HG03064 (cell line): ENCODE results near the gene FGD3.
"Not testable (repeated sequence)": the region's sequence is repeated elsewhere in the genome, so short reads cannot be mapped to it uniquely, and the experiment has no call there.

Source experiments
- ATAC-seq: cut with Tn5 transposase; IDR thresholded peaks from one replicate; pipeline ENCODE4 v1.9.1; 2021; ENCODE audit warnings: low read depth; ENCODE audit not compliant: unreplicated experiment

Gene FGD3, protein sequence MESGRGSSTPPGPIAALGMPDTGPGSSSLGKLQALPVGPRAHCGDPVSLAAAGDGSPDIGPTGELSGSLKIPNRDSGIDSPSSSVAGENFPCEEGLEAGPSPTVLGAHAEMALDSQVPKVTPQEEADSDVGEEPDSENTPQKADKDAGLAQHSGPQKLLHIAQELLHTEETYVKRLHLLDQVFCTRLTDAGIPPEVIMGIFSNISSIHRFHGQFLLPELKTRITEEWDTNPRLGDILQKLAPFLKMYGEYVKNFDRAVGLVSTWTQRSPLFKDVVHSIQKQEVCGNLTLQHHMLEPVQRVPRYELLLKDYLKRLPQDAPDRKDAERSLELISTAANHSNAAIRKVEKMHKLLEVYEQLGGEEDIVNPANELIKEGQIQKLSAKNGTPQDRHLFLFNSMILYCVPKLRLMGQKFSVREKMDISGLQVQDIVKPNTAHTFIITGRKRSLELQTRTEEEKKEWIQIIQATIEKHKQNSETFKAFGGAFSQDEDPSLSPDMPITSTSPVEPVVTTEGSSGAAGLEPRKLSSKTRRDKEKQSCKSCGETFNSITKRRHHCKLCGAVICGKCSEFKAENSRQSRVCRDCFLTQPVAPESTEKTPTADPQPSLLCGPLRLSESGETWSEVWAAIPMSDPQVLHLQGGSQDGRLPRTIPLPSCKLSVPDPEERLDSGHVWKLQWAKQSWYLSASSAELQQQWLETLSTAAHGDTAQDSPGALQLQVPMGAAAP

DNA sequence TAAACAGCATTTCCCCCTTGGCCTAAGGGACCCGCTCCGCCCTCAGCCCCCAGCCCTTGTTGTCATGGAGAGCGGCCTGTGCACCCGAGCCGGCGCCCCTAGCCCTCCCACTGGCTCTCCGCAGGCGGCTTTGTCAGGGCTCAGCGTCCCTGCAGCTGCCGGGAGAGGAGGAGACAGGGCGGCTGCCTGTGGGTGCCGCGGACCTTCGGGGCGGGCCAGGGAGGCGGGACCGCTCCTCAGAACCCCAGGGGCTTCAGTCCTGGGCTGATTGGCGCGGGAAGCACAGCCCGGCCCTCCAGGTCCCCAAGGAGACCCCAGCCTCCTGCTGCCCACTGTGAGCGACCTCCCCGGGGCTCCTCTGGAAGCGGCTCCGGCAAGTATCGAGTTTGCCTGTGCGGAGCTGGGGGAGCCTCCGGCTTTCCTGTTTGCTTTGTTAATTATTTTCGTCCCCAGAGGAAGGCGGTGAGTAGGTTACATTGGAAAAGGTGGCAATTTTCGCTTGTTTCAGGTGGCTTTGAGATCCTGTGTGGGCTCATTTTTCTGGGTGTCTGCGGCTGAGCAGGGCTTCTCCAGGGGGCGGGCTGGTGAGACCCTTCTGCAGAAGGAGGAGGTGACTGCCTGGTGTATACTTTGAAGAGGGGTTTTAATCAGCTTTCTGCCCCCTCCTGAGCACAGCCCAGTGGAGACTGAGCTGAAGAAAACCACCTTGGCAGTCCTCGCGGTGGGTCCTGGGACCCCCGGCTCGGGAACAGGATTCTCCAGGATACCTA lies at the start of gene FGD3:
Gene FGD3 (plus strand): TSS at position 256 of the 770 bp plus-strand sequence. CDS start 28,734 bp downstream, outside the sequence.
- no peak for ATAC-seq

DNA sequence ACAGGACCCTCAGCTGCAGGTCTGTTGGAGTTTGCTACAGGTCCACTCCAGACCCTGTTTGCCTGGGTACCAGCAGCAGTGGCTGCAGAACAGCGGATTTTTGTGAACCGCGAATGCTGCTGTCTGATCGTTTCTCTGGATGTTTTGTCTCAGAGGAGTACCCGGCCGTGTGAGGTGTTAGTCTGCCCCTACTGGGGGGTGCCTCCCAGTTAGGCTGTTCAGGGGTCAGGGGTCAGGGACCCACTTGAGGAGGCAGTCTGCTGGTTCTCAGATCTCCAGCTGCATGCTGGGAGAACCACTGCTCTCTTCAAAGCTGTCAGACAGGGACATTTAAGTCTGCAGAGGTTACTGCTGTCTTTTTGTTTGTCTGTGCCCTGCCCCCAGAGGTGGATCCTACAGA lies 42.2 kb upstream of the FGD3 start:
- not testable (repeated sequence) for ATAC-seq

DNA sequence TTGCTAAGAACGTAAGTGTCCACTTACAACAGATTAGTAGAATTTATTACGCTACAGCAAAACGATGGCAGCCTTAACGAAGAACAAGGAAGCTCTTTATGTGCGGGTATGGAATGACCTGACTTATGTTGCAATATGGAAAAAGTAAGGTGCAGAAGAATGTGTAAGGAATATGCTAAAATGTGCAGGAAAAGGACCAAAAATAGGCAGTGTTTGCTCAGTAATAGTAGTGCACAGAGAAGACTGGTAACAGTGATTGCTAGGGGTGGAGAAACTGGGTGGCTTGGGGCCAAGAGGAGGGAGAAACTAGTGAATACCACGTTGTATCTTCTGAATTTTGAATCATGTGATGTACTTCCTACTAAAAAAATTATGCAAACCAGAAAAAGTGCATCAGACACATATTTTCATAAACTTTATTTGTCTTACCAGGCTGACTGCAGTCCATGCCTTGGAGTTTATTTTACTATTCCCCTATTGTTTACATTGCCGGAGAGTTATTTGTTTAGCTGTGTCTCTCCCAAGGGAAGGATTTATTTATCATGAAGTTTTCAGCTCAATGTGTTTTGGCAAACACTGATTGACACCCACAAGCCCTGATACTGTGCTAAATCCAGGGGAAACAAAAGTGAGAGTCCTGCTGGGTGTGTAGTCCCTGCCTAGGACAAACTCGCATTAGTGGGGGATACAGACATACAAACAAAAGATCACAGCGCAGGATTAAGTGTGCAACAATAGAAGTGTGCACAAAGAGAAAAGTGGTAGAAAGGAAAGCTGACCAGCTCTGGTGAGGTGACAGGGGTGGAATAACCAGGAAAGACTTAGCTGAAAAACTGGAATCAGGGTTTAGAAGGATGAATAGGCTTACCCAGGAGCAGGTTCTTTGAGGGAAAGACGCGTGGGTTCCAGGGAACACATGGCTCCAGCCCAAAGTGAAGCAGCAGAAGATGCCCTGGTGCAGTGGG lies 35.5 kb upstream of the FGD3 start:
- no peak for ATAC-seq

DNA sequence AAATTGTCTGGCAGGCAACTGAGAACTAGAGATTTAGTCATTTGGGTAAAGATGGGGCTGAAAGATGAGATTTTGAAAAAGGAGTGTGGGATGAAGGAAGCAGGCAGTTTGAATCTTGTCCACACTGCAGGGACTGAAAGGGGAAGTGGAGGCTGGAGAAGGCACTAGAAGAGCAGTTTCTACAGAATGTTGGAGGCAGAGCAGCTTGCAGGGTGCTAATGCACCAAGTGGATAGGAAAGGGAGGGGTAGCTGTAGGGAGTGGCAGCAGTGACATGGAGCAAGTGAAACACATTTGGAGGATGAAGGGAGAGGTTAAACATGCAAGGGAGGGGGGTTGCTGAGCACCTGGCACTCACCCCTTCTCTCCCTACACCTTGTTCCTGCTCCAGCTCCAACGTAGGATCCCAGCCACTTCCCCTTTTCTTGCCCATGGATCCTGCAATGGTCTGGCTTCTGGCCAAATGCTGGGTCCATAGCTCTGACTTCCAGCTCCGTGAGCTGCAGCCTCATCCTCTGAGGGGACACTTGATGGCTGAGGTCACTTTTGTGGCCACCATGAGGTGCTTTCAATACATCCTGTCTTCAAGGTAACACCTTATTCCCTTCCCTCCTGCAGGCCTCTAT lies 30.0 kb upstream of the FGD3 start:
- no peak for ATAC-seq

DNA sequence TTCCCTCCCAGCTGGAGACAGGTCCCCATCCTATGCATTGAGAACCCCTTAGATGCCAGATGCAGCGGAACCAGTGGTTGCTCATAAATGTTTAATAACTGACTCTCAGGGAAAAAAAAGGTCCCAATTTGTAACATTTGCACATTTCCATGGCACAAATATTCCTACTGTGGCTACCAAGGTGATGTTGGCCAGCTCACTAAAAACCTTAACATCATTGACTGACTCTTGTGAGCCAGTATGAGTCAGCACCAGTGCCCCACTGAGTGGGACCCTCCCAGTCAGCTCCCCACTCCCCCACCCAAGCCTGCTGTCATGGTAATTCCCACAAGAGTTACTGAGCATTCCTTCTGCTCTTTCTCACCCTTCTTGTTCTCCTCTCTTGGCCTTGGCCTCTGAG lies 26.9 kb upstream of the FGD3 start:
- no peak for ATAC-seq

DNA sequence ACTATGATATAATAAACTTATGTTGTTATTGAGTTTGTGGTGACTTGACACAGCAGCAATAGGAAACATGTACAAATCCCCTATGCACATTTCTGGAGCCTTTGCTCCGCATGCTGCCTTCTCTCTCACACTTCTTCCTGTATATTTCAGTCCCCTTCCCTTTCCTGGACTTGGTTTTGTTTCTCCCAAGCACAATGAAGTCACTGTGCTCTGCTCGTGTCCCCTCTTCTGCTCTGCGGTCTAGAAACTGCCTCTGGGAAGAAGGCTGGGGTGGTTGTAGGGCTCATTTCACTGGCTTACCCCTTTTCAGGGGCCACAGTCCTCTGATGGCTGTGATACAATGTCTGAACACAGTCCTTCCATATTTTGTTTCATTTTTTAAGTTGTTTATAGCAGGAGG lies 15.7 kb upstream of the FGD3 start:
- no peak for ATAC-seq

DNA sequence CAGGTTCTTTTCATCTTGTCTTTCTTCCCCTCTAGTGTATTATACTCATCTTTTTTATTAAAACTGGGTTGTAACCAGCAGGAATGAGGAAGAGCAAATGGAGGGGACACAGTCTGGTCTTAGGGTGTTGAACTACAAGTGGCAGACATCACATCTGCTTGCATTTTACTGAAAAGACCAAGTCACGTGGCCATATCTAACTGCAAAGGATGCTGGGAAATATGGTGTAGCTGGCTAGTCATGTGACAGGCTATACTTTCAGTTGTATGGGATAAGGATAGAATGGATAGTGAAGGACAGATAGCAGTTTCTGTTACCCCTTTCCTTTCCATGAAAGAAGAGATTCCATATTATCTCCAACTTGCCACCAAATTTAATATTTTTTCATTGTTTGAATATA lies 13.0 kb upstream of the FGD3 start:
- no peak for ATAC-seq

DNA sequence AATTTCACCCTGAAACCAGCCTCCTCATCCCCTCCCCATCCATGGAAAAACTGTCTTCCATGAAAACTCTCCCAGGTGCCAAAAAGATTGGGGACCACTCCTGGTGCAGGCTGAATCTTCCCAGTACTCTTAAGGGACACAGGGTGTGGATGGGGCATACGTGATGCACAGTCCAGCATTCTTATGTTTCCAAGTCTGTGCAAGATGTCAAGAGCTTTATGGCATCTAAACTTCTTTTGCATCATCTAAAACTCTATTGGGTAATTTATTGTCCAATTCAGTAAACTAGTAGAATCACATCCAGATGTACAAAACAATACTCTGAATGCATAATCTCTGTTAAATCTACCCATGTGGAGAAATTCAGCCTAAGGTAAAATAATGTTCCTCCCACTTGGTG lies 9.3 kb upstream of the FGD3 start:
- ATAC-seq = no peak

DNA sequence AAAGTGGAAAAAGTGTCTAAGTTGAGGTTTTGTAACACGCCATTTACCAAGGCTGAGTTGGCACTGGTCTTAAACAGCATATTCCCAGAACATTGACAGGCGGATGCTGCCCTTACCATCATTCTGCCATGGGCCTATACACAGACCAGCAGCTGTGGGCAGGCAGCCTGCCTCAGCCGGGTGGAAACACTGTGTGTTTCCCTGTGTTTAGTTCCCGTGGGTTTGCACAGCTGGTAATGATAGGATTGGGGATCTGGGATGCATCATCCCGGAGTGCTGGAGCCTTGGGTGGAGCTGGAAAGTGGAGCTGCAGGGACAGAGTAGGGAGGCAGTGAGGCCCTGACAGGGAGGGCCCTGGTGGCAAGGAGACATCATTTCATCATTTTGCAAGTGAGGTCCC lies 5.5 kb upstream of the FGD3 start:
- ATAC-seq = no peak

DNA sequence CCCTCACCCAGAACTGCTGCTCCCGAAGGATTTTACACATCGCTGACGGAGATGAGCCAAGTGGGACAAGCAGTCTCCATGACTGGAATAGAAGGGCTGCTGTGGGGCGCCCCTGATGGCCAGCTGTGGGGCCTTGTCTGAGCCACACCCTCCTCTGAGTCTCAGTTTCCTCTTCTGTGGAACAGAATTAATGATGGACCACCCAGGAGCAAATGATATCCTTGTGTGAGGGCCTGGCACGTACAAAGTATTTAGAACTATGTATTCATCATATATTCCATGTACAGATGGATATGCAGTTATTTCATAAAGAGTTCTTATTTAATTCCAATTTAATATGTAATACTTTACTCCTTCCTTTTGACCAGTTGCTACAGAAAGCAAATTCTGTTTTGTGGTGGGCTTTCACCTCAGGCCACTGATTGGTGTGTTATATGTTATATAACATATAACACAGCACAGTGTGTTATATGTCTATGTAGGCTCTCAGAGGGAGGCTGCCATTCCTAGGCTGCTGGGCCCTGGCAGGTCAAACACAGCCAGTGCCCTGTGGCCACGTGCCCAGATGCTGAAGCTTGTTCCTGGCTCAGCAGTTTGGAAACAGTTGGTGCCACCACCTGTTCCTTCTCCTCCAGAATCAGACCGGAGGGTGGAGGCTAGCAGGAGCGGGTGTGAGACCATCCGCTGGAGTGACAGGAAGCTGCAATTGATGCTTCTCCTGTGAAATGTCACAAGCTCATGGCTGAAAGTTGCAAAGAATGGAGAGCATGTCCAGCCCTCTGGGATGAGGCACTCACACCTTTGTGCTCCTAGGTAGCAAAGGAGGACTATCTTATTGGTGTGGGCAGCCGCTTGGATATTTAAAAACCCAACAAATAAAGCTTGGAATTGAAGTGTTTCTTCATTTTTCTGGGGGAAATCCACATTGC lies 4.4 kb upstream of the FGD3 start:
- ATAC-seq = no peak

DNA sequence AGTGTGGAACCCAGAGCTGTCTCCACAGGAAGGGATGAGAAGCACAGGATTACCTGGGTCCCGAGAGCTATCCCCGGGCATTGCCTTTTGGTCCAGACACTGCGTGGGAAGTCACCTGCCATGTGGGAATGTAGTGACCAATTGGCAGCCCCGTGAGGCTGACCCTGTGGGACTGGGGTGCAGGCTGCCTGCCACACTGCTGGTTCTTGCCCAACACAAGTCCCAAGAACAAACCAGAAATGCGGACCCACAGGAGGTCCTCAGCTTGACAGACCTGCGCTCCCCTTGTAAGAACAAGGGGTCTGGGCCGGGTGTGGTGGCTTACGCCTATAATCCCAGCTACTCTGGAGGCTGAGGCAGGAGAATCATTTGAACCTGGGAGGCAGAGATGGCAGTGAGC lies 2.4 kb upstream of the FGD3 start:
- no peak for ATAC-seq

DNA sequence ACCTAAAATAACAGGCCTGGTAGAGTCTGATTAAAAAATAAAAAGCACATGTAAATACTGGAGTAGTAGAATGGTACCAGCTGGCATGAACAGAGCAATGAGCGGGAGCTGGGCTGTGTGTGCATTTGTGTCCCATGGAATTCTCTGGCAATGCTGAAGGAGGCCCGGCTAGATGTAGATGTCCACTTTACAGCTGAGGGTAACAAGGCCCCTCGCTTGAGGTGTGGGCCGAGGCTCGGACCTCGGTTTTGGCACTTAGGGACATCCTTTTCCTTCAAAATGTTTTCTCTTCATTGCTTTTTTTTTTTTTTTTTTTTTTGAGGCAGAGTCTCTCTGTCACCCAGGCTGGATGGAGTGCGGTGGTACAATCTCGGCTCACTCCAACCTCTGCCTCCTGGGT lies 1.5 kb upstream of the FGD3 start:
- ATAC-seq = no peak

DNA sequence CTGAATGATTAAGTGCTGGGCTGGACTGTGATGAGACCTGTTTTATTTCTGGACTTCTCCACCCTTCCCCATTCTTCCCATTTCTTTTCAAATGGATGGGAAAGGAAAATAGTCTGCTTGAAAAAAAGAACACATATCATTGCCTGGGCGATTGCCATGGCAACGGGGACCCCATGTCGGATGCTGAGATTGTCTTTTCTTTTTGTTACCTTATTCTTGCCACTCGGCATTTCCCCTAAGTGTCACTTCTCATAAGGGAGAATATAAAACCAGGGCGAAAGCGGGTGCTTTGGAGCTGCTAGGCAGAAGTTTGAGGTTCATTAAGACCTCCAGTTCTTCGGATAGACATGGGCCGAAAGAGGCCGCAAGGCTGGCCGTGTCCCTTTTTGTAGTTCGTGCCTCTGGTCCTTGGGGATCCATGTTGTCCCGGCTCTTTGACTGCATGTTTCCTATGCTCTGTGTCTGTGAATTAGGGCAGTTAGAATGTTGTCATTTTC lies 763 bp downstream of the FGD3 start:
- ATAC-seq = no peak

DNA sequence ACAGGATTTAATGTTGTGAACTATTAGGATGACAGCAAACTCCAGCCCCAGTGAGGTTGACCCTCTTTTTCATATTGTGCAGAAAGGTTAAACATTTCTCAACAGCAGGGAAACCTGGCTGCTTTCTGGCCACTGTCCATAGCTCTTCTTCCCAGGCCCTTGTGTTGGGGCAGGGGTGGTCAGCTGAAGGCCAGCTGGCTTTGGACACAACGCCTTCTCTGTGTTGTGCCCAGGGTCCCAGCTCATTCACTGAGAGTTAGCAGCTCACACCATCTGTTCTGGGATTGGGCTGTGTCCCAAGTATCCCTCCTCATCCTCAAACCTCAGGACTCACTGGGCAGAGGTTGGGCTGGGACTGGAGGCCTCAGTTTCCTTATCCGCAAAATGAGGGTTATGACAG lies 1.3 kb downstream of the FGD3 start:
- no peak for ATAC-seq

DNA sequence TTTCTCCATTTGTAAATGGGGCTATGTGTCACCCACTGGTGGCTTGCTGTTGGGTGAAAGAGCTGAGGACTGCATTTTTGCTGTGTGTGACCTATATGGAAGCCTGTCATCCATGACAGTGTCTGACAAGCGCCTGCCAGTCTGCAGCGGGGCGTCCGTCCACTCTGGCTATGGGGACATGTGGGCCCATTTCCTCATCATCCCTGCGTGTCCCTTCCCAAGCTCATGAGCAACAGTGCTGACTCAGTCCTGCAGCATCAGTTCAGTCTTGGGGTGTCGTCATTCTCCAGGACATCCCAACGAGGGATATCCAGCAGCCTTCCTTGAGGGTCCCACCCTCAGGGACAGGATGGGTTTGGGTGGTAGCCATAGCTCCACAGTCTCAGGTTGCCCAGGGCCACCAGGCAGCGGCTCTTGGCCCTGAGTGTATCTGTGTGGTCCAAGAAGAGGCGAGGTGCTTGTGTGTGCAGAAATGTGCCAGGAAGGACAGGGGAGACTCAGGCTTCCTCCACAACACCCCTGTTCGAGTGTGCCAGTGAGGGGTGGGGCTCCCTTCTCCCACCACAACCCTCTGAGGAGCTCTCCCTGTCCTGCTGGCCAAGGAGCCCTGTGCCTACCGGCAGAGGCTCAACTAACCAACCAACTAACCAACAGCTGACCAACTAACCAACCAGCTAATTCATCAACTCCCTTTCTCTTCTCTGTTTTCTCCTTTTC lies 2.1 kb downstream of the FGD3 start:
- ATAC-seq = no peak

DNA sequence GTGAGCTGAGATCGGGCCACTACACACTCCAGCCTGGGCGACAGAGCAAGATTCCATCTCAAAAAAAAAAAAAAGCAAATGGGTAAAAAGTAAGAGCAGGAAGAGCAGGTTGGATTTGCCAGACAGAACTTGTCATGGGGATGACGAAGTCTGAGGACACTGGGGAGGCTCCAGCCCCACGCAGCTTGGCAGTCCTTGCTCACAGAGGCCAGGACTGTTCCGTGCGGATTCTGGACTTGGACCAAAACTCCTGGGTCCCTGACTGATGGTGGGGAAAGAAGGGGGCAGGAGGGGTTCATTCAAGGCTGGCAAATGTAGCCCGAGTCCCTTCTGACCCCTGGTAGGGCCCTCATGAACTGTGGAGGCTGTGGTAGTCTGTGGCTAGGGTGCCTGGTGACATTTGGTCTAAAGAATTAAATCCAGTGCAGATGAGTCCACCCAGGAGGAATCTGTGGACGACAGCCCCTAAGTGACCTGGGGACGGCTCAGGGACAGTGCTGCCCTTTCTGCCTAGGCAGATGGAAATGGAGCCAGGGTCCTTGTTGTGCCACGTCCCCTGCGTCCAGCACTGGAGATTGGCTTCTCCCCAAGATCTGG lies 3.1 kb downstream of the FGD3 start:
- ATAC-seq = no peak

DNA sequence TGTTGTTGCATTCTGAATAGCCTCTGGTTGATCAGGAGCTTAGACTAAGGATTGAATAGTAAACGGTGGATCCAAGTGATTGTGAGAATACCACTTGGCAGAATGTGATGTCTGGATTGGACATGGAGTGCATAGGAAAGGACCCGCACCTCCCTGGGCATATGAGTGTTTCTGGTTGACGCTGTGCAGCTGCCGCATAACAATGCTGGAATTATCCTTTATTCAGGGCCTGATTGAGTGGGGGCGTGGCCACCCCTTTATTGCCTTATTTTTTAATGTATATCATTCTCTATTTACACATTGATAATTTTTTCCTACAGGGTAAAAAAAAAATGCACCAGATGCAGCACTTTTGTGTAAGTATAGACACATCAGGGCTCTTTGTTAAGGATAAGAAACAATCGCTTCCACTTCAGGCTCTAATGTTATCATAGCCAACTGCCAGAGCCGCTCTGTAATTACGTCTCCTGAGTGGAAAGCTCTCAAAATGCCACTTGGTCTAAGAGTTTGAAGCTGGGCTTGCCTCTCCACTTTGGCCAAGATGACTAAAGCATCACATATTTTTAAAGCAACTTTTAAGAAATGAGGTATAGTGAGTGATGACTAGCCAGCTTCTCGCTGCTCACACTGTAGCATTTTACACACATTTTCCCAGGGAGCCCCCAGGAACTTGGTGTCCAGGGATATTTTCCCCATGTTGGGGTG lies 5.7 kb downstream of the FGD3 start:
- ATAC-seq = no peak
